Astrocyte (in vitro differentiated cells and primary cell): Measurements from ENCODE around the gene EGF. TPM values are rescaled to one million over a fixed set of nuclear protein-coding genes. Genes with fewer than 3 reads are reported as not detected.

Source experiments
- DNase-seq: peaks from one replicate; pipeline ENCODE4 v3.0.0-alpha.2; 2010; ENCODE audit warnings: low read depth
- FAIRE-seq: peaks from 2 replicates; lab custom pipeline; 2011; peaks lifted over from hg19 to GRCh38; lab: Jason Lieb, UNC
- H2AFZ ChIP-seq: 2 replicates; pipeline ENCODE4 v1.6.0; 2012; ENCODE audit warnings: low read depth, low read length, inconsistent platforms
- H3K27ac ChIP-seq: 2 replicates; pipeline ENCODE4 v1.5.1; 2011; ENCODE audit warnings: low read depth, low read length, inconsistent platforms
- H3K27me3 ChIP-seq: 2 replicates; pipeline ENCODE4 v1.6.0; 2011; ENCODE audit warnings: low read length, inconsistent platforms; ENCODE audit not compliant: insufficient read depth
- H3K36me3 ChIP-seq: 2 replicates; pipeline ENCODE4 v1.5.1; 2011; ENCODE audit warnings: low read length, inconsistent platforms; ENCODE audit not compliant: insufficient read depth
- H3K4me1 ChIP-seq: 2 replicates; pipeline ENCODE4 v1.5.1; 2011; ENCODE audit warnings: low read length, inconsistent platforms; ENCODE audit not compliant: insufficient read depth
- H3K4me2 ChIP-seq: 2 replicates; pipeline ENCODE4 v1.6.0; 2012; ENCODE audit warnings: low read length, inconsistent platforms
- H3K4me3 ChIP-seq: 2 replicates; pipeline ENCODE4 v1.5.1; 2011; ENCODE audit warnings: low read depth, mild to moderate bottlenecking, low read length, inconsistent platforms; ENCODE audit not compliant: insufficient read depth
- H3K79me2 ChIP-seq: 2 replicates; pipeline ENCODE4 v1.6.0; 2012; ENCODE audit warnings: mild to moderate bottlenecking, low read length, inconsistent platforms; ENCODE audit not compliant: insufficient read depth
- H3K9ac ChIP-seq: 2 replicates; pipeline ENCODE4 v1.6.0; 2012; ENCODE audit warnings: mild to moderate bottlenecking, low read length, inconsistent platforms
- H3K9me3 ChIP-seq: 2 replicates; pipeline ENCODE4 v1.5.1; 2012; ENCODE audit warnings: low read depth, mild to moderate bottlenecking, low read length, inconsistent platforms; ENCODE audit not compliant: insufficient read depth
- H4K20me1 ChIP-seq: 2 replicates; pipeline ENCODE4 v1.6.0; 2012; ENCODE audit warnings: low read length, inconsistent platforms; ENCODE audit not compliant: insufficient read depth
- H3K27ac Mint-ChIP-seq: one replicate; pipeline ENCODE4 v1.8.0; 2021; ENCODE audit warnings: mild to moderate bottlenecking, mixed read lengths; ENCODE audit not compliant: unreplicated experiment
- H3K27me3 Mint-ChIP-seq: one replicate; pipeline ENCODE4 v1.8.0; 2021; ENCODE audit warnings: low read depth, mixed read lengths; ENCODE audit not compliant: unreplicated experiment
- H3K36me3 Mint-ChIP-seq: one replicate; pipeline ENCODE4 v1.8.0; 2021; ENCODE audit warnings: low read depth, mixed read lengths; ENCODE audit not compliant: unreplicated experiment
- H3K4me1 Mint-ChIP-seq: one replicate; pipeline ENCODE4 v1.8.0; 2021; ENCODE audit warnings: low read depth, mixed read lengths; ENCODE audit not compliant: unreplicated experiment
- H3K4me3 Mint-ChIP-seq: one replicate; pipeline ENCODE4 v1.8.0; 2021; ENCODE audit warnings: mild to moderate bottlenecking, moderate library complexity, mixed read lengths; ENCODE audit not compliant: unreplicated experiment
- H3K9me3 Mint-ChIP-seq: one replicate; pipeline ENCODE4 v1.8.0; 2021; ENCODE audit warnings: mild to moderate bottlenecking, mixed read lengths; ENCODE audit not compliant: unreplicated experiment
- EZH2 ChIP-seq: IDR thresholded peaks from 2 replicates; pipeline ENCODE4 v1.6.1; 2012; ENCODE audit warnings: mild to moderate bottlenecking, low read length, inconsistent platforms; ENCODE audit not compliant: insufficient read depth
- total RNA-seq: library from RNA; stranded (reverse); gene quantifications from 2 replicates; pipeline ENCODE4 v1.2.1, GENCODE V29; 2021
- TF ChIP-seq, protein P1 (sequence below): IDR thresholded peaks from 2 replicates; pipeline ENCODE4 v1.5.1; 2011; ENCODE audit warnings: low read depth, mild to moderate bottlenecking, inconsistent platforms, low read length, moderate library complexity; ENCODE audit not compliant: insufficient read depth

The EGF gene
- total RNA-seq, 1 donor from 2014 or later, result 22.9 TPM

DNA sequence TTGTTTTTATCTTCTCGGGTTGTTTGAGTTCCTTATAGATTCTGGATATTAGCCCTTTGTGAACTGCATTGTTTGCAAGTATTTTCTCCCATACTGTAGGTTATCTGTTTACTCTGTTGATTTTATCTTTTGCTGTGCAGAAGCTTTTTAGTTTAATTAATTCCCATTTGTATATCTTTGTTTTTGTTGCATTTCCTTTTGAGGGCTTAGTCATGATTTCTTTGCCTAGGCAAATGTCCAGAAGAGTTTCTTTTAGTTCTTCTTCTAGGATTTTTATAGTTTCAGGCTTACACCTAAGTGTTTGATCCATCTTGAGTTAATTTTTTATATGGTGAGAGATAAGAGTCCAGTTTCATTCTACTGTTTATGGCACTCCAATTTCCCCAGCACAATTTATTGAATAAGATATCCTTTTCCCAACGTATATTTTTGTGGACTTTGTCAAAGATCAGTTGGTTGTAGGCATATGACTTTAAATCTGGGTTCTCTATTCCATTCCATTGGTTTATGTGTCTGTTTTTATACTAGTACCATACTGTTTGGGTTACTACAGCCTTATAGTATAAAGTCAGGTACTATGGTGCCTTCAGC lies 54.3 kb downstream of the EGF start:
- H3K9me3 ChIP-seq, result no peaks in the 10 kb centered on the region
- H3K9ac ChIP-seq, result no peak overlapping the region
- no peaks in the 10 kb centered on the region for H3K36me3 Mint-ChIP-seq
- H3K79me2 ChIP-seq, result no peaks in the 10 kb centered on the region
- no peak overlapping the region for H2AFZ ChIP-seq
- H3K27ac ChIP-seq, result no peak overlapping the region
- H3K36me3 ChIP-seq, result no peaks in the 10 kb centered on the region
- H3K27ac Mint-ChIP-seq, result no peak overlapping the region
- no peak for FAIRE-seq
- no peaks in the 10 kb centered on the region for H3K27me3 Mint-ChIP-seq
- no peak overlapping the region for H3K4me3 ChIP-seq
- H3K9me3 Mint-ChIP-seq, result no peaks in the 10 kb centered on the region
- H3K4me3 Mint-ChIP-seq, result peak overlapping the region; percentile 50
- no peaks in the 10 kb centered on the region for H3K27me3 ChIP-seq
- DNase-seq, result no peak
- no peak overlapping the region for H3K4me2 ChIP-seq
- H3K4me1 ChIP-seq, result peaks cover 11% of the 10 kb centered on the region
- TF ChIP-seq, protein P1, sequence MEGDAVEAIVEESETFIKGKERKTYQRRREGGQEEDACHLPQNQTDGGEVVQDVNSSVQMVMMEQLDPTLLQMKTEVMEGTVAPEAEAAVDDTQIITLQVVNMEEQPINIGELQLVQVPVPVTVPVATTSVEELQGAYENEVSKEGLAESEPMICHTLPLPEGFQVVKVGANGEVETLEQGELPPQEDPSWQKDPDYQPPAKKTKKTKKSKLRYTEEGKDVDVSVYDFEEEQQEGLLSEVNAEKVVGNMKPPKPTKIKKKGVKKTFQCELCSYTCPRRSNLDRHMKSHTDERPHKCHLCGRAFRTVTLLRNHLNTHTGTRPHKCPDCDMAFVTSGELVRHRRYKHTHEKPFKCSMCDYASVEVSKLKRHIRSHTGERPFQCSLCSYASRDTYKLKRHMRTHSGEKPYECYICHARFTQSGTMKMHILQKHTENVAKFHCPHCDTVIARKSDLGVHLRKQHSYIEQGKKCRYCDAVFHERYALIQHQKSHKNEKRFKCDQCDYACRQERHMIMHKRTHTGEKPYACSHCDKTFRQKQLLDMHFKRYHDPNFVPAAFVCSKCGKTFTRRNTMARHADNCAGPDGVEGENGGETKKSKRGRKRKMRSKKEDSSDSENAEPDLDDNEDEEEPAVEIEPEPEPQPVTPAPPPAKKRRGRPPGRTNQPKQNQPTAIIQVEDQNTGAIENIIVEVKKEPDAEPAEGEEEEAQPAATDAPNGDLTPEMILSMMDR, result no peak
- no peak for TF ChIP-seq EZH2
- no peaks in the 10 kb centered on the region for H4K20me1 ChIP-seq
- peaks cover 22% of the 10 kb centered on the region for H3K4me1 Mint-ChIP-seq

DNA sequence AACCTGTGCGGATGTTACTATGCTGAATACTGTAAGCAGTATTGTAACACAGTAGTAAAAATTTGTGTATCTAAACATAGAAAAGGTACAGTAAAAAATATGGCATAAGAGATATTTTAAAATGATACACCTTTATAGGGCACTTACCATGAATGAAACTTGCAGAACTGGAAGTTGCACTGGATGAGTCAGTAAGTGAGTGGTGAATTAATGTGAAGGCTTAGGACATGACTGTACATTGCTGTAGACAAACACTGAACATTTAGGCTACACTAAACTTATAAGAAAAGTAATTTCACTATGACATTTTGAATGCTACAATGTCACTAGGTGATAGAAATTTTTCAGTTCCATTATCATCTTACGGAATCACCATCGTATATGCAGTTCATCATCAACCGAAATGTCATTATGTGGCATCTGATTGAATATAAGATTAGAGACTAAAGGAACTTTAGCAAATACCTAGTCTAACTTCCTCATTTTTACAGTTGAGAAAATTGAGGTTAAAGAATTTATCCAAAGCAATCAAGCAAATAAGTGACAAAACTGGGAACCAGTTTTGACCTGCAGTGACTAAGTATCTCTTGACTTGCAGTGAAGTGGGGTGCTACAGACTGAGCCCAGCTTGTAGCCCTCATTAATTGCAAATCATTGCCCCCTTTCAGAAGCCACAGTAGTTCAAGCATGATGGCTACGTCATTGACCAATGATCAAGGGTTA lies 55.3 kb downstream of the EGF start:
- Mint-ChIP-seq H3K27me3 (no peaks in the 10 kb centered on the region), H3K27ac (no peak overlapping the region), H3K4me1 (peaks cover 23% of the 10 kb centered on the region), H3K36me3 (no peaks in the 10 kb centered on the region), H3K4me3 (no peak overlapping the region), H3K9me3 (no peaks in the 10 kb centered on the region)
- Histone ChIP-seq H2AFZ (no peak overlapping the region), H3K27ac (no peak overlapping the region), H3K36me3 (no peaks in the 10 kb centered on the region), H4K20me1 (no peaks in the 10 kb centered on the region), H3K79me2 (no peaks in the 10 kb centered on the region), H3K4me3 (no peak overlapping the region), H3K4me2 (peak overlapping the region; percentile 24), H3K9me3 (no peaks in the 10 kb centered on the region), H3K9ac (no peak overlapping the region), H3K27me3 (no peaks in the 10 kb centered on the region), H3K4me1 (peaks cover 11% of the 10 kb centered on the region)
- DNase-seq, result peak; percentile 69
- FAIRE-seq, result peak; percentile 94
- TF ChIP-seq, protein P1, result no peak
- TF ChIP-seq EZH2, result no peak

DNA sequence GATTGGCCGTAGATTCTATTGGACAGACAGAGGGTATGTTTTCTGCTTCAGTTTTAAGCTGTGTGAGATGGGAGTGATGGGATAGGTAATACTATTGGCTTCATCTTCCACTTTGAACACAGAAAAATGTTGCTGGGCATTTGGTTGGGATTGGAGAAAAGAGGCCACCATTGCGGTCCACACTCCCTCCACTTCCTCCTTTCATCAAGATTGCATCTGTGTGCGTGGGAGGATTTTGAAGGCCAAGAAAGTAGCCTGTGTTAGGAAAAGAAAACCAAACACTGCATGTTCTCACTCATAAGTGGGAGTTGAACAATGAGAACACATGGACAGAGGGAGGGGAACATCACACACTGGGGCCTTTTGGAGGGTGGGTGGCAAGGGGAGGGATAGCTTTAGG lies 56.4 kb downstream of the EGF start:
- Histone ChIP-seq H4K20me1 (no peaks in the 10 kb centered on the region), H3K4me2 (no peak overlapping the region), H3K27ac (no peak overlapping the region), H3K4me3 (no peak overlapping the region), H3K27me3 (no peaks in the 10 kb centered on the region), H3K9ac (no peak overlapping the region), H3K9me3 (no peaks in the 10 kb centered on the region), H3K36me3 (no peaks in the 10 kb centered on the region), H2AFZ (no peak overlapping the region), H3K4me1 (peaks cover 11% of the 10 kb centered on the region), H3K79me2 (no peaks in the 10 kb centered on the region)
- H3K27ac Mint-ChIP-seq, result no peak overlapping the region
- no peak overlapping the region for H3K4me3 Mint-ChIP-seq
- no peak for TF ChIP-seq EZH2
- TF ChIP-seq, protein P1, result no peak
- DNase-seq, result no peak
- H3K9me3 Mint-ChIP-seq, result no peaks in the 10 kb centered on the region
- no peaks in the 10 kb centered on the region for H3K27me3 Mint-ChIP-seq
- H3K36me3 Mint-ChIP-seq, result no peaks in the 10 kb centered on the region
- H3K4me1 Mint-ChIP-seq, result peaks cover 29% of the 10 kb centered on the region
- FAIRE-seq, result no peak
